ENCODE results near the gene MYCBPAP.
A peak's percentile ranks its signal among the peaks of the same experiment; 100 is the strongest.

Gene MYCBPAP

DNA sequence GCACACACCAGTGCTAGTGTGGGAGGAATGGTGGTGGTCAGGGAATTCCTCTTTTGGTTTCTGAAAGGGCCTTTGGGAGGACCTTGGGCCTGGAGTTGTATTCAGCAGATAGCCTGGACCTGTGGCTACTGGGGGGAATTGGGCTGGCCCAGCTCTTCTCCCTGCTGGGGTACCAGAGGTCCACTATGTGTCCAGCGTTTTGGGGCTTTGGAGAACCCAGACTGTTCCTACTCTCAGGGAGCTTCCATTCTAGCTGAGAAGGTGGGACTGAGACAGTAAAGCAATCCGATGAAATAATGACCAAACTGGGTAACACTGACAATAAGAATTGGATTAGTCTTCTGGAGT is 26.7 kb downstream of the MYCBPAP start:
- Histone ChIP-seq H3K4me2 (no peak overlapping the region), H4K20me1 (peaks cover 0 to 36% (median 0%) of the 10 kb centered on the region in 11 experiments; a peak in 6 of 22 replicates), H3K4me3 (no peak overlapping the region), H3K9me3 (replicated peaks in 1 of 11) (no peaks in the 10 kb centered on the region), H3K27me3 (peaks cover 47 to 61% (median 53%) of the 10 kb centered on the region in 11 experiments), H3K9ac (no peak overlapping the region), H3K36me3 (no peaks in the 10 kb centered on the region), H3K4me1 (peaks cover 11 to 46% (median 31%) of the 10 kb centered on the region in 10 experiments; a peak in 19 of 20 replicates), H3K27ac (no peak overlapping the region)
- TF ChIP-seq Cebpa-rat (IDR thresholded peaks at IDR 0.05): no peak

DNA sequence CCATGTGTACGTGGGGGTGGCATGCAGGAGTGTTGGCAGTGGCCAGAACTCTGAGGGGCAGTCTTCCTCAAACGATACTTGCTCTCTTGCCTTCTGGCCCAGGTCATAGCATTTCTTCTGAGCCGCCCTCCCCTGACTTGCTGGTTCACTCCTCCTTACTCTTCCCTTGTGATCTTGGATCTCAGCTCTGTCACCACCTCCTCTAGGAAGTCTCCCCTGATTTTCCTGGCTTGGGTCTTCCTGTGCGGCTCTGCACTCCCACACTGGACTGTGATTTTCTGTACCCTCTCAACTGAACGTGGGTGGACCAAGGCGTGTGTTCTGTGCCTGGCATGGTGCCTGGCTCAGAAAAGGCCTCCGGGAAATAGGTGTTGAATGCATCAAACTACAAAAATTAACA is 27.2 kb downstream of the MYCBPAP start:
- H3K27me3 ChIP-seq: peaks cover 46 to 57% (median 52%) of the 10 kb centered on the region in 11 experiments
- H3K9ac ChIP-seq: no peak overlapping the region
- H3K9me3 ChIP-seq (replicated peaks in 1 of 11): no peaks in the 10 kb centered on the region
- no peak overlapping the region for H3K4me3 ChIP-seq
- peaks cover 11 to 46% (median 31%) of the 10 kb centered on the region in 10 experiments; a peak in 19 of 20 replicates for H3K4me1 ChIP-seq
- H3K27ac ChIP-seq: no peak overlapping the region
- no peak for TF ChIP-seq Cebpa-rat (IDR thresholded peaks at IDR 0.05)
- H3K4me2 ChIP-seq: no peak overlapping the region
- H3K36me3 ChIP-seq: no peaks in the 10 kb centered on the region
- H4K20me1 ChIP-seq: peaks cover 0 to 36% (median 0%) of the 10 kb centered on the region in 11 experiments; a peak in 6 of 22 replicates

DNA sequence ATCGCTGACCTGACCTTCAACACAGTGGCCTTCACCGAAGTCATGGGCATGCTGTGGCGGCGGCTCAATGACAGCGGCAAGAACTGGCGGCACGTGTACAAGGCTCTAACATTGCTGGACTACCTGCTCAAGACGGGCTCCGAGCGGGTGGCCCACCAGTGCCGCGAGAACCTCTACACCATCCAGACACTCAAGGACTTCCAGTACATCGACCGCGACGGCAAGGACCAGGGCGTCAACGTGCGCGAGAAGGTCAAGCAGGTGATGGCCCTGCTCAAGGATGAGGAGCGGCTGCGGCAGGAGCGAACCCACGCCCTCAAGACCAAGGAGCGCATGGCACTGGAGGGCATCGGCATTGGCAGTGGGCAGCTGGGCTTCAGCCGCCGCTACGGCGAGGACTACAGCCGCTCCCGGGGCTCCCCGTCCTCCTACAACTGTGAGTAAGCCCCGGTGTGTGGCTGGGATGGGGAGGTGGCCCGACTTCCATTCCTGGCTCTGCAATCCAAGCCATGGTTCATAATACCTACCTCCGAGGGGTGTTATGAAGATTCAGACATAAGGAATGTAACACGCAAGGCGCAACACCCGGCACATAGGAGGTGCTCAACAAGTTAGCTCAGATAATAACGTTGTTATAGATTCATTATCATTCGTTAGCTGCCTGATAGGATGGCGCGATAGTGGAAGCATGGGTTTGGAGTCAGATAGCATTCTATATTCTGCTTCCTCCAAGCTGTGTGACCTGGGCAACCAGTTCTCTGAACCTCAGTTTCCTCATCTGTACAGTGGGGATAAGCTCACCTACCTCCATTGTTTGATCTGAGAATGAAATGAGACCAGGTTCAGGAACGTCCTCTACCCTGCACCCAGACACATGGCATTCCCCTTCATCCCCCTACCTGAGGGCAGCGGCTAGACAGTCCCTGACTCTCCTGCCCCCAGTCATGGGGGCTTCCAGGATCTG is 28.7 kb downstream of the MYCBPAP start:
- H3K27me3 ChIP-seq: peaks cover 30 to 42% (median 37%) of the 10 kb centered on the region in 11 experiments
- no peak overlapping the region for H3K4me3 ChIP-seq
- no peak for TF ChIP-seq Cebpa-rat (IDR thresholded peaks at IDR 0.05)
- H3K4me1 ChIP-seq: peaks cover 18 to 53% (median 40%) of the 10 kb centered on the region in 10 experiments
- no peak overlapping the region for H3K27ac ChIP-seq
- H4K20me1 ChIP-seq: peaks cover 0 to 34% (median 0%) of the 10 kb centered on the region in 11 experiments; a peak in 6 of 22 replicates
- no peak overlapping the region for H3K9ac ChIP-seq
- H3K4me2 ChIP-seq: no peak overlapping the region
- H3K9me3 ChIP-seq (replicated peaks in 1 of 11): no peaks in the 10 kb centered on the region
- H3K36me3 ChIP-seq: no peaks in the 10 kb centered on the region

DNA sequence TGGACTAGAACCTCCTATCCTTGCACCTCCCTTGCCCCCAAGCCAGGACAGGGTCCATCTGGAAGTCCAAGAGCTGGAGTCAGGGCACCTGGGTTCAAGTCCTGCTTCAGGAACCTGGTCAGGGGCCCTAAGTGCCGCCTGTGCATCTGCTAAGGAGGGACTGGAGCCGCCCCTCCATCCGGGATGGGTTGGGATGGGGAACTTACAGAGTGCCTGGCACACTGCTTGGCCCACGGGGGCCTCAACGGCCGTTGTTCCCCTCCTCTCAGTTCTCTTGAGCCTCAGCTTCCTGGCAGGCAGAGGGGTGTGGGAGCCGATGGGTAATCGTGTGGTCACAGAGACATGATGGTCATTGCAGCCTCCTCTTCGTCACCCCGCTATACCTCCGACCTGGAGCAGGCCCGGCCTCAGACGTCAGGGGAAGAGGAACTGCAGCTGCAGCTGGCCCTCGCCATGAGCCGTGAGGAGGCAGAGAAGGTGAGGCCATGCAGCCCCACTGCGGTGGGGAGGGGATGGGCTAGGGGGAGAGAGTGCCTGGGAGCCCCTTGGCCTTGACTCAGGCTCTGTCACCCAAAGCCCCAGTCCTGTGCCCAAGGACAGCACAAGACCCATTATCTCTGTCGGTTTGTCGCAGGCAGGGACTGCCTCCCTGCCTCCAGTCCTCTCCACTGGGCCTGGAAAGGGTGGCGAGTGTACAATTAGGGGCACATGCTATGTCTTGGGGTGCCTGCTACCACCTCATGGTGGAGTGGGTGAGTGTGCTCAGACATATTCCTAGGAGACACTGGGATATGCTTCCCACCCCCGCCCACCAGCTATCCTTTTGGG is 29.7 kb downstream of the MYCBPAP start:
- Histone ChIP-seq H3K36me3 (no peaks in the 10 kb centered on the region), H4K20me1 (peaks cover 0 to 24% (median 0%) of the 10 kb centered on the region in 11 experiments; a peak in 6 of 22 replicates), H3K9me3 (replicated peaks in 1 of 11) (no peaks in the 10 kb centered on the region), H3K9ac (peak overlapping the region in 2 of 11 experiments; percentile 6 to 7; a peak in 3 of 22 replicates), H3K27me3 (peaks cover 20 to 32% (median 27%) of the 10 kb centered on the region in 11 experiments), H3K4me1 (peaks cover 26 to 52% (median 45%) of the 10 kb centered on the region in 10 experiments), H3K4me2 (peak overlapping the region; percentile 20 to 90 (median 75); a peak in 21 of 22 replicates), H3K27ac (no peak overlapping the region), H3K4me3 (no peak overlapping the region)
- TF ChIP-seq Cebpa-rat (IDR thresholded peaks at IDR 0.05): no peak

- no peak overlapping the region for H3K4me3 ChIP-seq
- TF ChIP-seq Cebpa-rat (IDR thresholded peaks at IDR 0.05): no peak
- peak overlapping the region; percentile 20 to 90 (median 75); a peak in 21 of 22 replicates for H3K4me2 ChIP-seq
- peaks cover 0 to 16% (median 0%) of the 10 kb centered on the region in 11 experiments; a peak in 6 of 22 replicates for H4K20me1 ChIP-seq
- H3K27ac ChIP-seq: no peak overlapping the region
- H3K27me3 ChIP-seq: peaks cover 12 to 23% (median 19%) of the 10 kb centered on the region in 11 experiments
- peak overlapping the region in 3 of 11 experiments; percentile 6 to 34 (median 7); a peak in 4 of 22 replicates for H3K9ac ChIP-seq
- H3K4me1 ChIP-seq: peaks cover 29 to 49% (median 45%) of the 10 kb centered on the region in 10 experiments
- no peaks in the 10 kb centered on the region for H3K36me3 ChIP-seq
- H3K9me3 ChIP-seq (replicated peaks in 1 of 11): no peaks in the 10 kb centered on the region
These were observed 30.5 kb downstream of the MYCBPAP start for GRCh38 chr17:50538549-50539410.

- TF ChIP-seq Cebpa-rat (IDR thresholded peaks at IDR 0.05): no peak
- no peaks in the 10 kb centered on the region for H3K36me3 ChIP-seq
- H3K9ac ChIP-seq: no peak overlapping the region
- H3K9me3 ChIP-seq (replicated peaks in 1 of 11): no peaks in the 10 kb centered on the region
- H3K4me3 ChIP-seq: no peak overlapping the region
- peaks cover 0 to 5% (median 0%) of the 10 kb centered on the region in 11 experiments; a peak in 2 of 22 replicates for H4K20me1 ChIP-seq
- H3K4me2 ChIP-seq: peak overlapping the region in 5 of 11 experiments; percentile 70 to 90 (median 82); a peak in 7 of 22 replicates
- peaks cover 35 to 53% (median 45%) of the 10 kb centered on the region in 10 experiments for H3K4me1 ChIP-seq
- no peak overlapping the region for H3K27ac ChIP-seq
- peaks cover under 1 to 12% (median 7%) of the 10 kb centered on the region in 11 experiments; a peak in 20 of 22 replicates for H3K27me3 ChIP-seq
These were observed 31.7 kb downstream of the MYCBPAP start for GRCh38 chr17:50539762-50540559.

GRCh38 chr17:50540560-50541401 is 32.5 kb downstream of the MYCBPAP start:
- TF ChIP-seq Cebpa-rat (IDR thresholded peaks at IDR 0.05): no peak
- Histone ChIP-seq H3K9ac (peak overlapping the region in 6 of 11 experiments; percentile 56 to 80 (median 74); a peak in 9 of 22 replicates), H4K20me1 (peaks cover 0 to 5% (median 0%) of the 10 kb centered on the region in 11 experiments; a peak in 1 of 22 replicates), H3K27me3 (peaks cover 0 to 3% (median 0%) of the 10 kb centered on the region in 11 experiments; a peak in 2 of 22 replicates), H3K36me3 (no peaks in the 10 kb centered on the region), H3K9me3 (replicated peaks in 1 of 11) (no peaks in the 10 kb centered on the region), H3K27ac (no peak overlapping the region; a peak in 2 of 22 replicates), H3K4me1 (peaks cover 35 to 55% (median 45%) of the 10 kb centered on the region in 10 experiments), H3K4me3 (peak overlapping the region in 8 of 10 experiments; percentile 52 to 72 (median 64); a peak in 12 of 20 replicates), H3K4me2 (peak overlapping the region; percentile 89 to 98 (median 96))
